ENCODE data around the gene HSPA9.

HSPA9 gene

GRCh38 chr5:138610415-138610917 lies 35.3 kb upstream of the HSPA9 start:
- peak overlapping the region; percentile 64 for H2AFZ ChIP-seq (ENCODE audit: insufficient read depth, low read length, poor library complexity)
- no peak overlapping the region for H3K4me3 ChIP-seq (ENCODE audit: low read depth, low read length)
- peak overlapping the region; percentile 79 for H4K91ac ChIP-seq (ENCODE audit: low read depth, low read length)
- peak overlapping the region; percentile 40 for H2AK5ac ChIP-seq (ENCODE audit: low read length)
- H3K9me3 ChIP-seq (ENCODE audit: insufficient read depth, low read depth, low read length): no peaks in the 10 kb centered on the region
- H3K79me1 ChIP-seq (ENCODE audit: low read length): peaks cover 14% of the 10 kb centered on the region
- H3K27ac ChIP-seq (ENCODE audit: low read depth, low read length): no peak overlapping the region
- no peaks in the 10 kb centered on the region for H3K27me3 ChIP-seq (ENCODE audit: insufficient read depth, low read length)
- H3K4me1 ChIP-seq (ENCODE audit: control insufficient read depth in 1 of 2, insufficient read depth in 2 of 2, low read length in 2 of 2): peaks cover 18 to 21% of the 10 kb centered on the region in 2 experiments
- peak overlapping the region; percentile 2 for H3K4ac ChIP-seq (ENCODE audit: low read depth, low read length)
- no peaks in the 10 kb centered on the region for H3K36me3 ChIP-seq (ENCODE audit: control insufficient read depth in 1 of 2, insufficient read depth in 2 of 2, low read length in 2 of 2)
- H3K23ac ChIP-seq (ENCODE audit: low read length): no peak overlapping the region
- H3K4me2 ChIP-seq (ENCODE audit: low read length): peak overlapping the region; percentile 69
- H2BK12ac ChIP-seq (ENCODE audit: low read length): peak overlapping the region; percentile 90
- no peak overlapping the region for H3K9ac ChIP-seq (ENCODE audit: low read length)
- DNase-seq: peak in 1 of 2 donors; percentile 6
- H3K79me2 ChIP-seq (ENCODE audit: control insufficient read depth, insufficient read depth, low read length, poor library complexity): peaks cover 2% of the 10 kb centered on the region
- peak overlapping the region; percentile 65 for H4K12ac ChIP-seq (ENCODE audit: low read depth, low read length)
- no CpG with 5 or more reads among the region's 10 CpGs for WGBS (ENCODE audit: extremely low coverage, insufficient coverage, insufficient read length)
- H3K18ac ChIP-seq (ENCODE audit: low read length): peak overlapping the region; percentile 20
- no peak overlapping the region for H2BK5ac ChIP-seq (ENCODE audit: low read depth, low read length, poor library complexity)
- H4K8ac ChIP-seq (ENCODE audit: low read depth, low read length): peak overlapping the region; percentile 70
- H2BK120ac ChIP-seq (ENCODE audit: insufficient read depth, low read length, poor library complexity): peak overlapping the region; percentile 58
- H3K14ac ChIP-seq (ENCODE audit: low read length): peak overlapping the region; percentile 44

- Histone ChIP-seq H3K4ac (ENCODE audit: low read depth, low read length) (no peak overlapping the region), H2AFZ (ENCODE audit: insufficient read depth, low read length, poor library complexity) (no peak overlapping the region), H3K9ac (ENCODE audit: low read length) (no peak overlapping the region), H3K4me1 (ENCODE audit: control insufficient read depth in 1 of 2, insufficient read depth in 2 of 2, low read length in 2 of 2) (peaks cover 18 to 19% of the 10 kb centered on the region in 2 experiments), H3K27ac (ENCODE audit: low read depth, low read length) (no peak overlapping the region), H4K12ac (ENCODE audit: low read depth, low read length) (no peak overlapping the region), H2AK5ac (ENCODE audit: low read length) (no peak overlapping the region), H3K79me2 (ENCODE audit: control insufficient read depth, insufficient read depth, low read length, poor library complexity) (peaks cover 2% of the 10 kb centered on the region), H2BK5ac (ENCODE audit: low read depth, low read length, poor library complexity) (no peak overlapping the region), H3K4me3 (ENCODE audit: low read depth, low read length) (no peak overlapping the region), H2BK120ac (ENCODE audit: insufficient read depth, low read length, poor library complexity) (no peak overlapping the region), H3K27me3 (ENCODE audit: insufficient read depth, low read length) (no peaks in the 10 kb centered on the region), H4K91ac (ENCODE audit: low read depth, low read length) (no peak overlapping the region), H3K4me2 (ENCODE audit: low read length) (no peak overlapping the region), H3K36me3 (ENCODE audit: control insufficient read depth in 1 of 2, insufficient read depth in 2 of 2, low read length in 2 of 2) (no peaks in the 10 kb centered on the region), H3K9me3 (ENCODE audit: insufficient read depth, low read depth, low read length) (no peaks in the 10 kb centered on the region), H3K79me1 (ENCODE audit: low read length) (peaks cover 14% of the 10 kb centered on the region), H2BK12ac (ENCODE audit: low read length) (no peak overlapping the region), H3K23ac (ENCODE audit: low read length) (no peak overlapping the region), H4K8ac (ENCODE audit: low read depth, low read length) (no peak overlapping the region), H3K18ac (ENCODE audit: low read length) (no peak overlapping the region), H3K14ac (ENCODE audit: low read length) (no peak overlapping the region)
- DNase-seq: no peak
- no CpG with 5 or more reads among the region's 6 CpGs for WGBS (ENCODE audit: extremely low coverage, insufficient coverage, insufficient read length)
Measured at GRCh38 chr5:138606378-138607064, 31.3 kb upstream of the HSPA9 start.

- Histone ChIP-seq H3K14ac (ENCODE audit: low read length) (no peak overlapping the region), H2AFZ (ENCODE audit: insufficient read depth, low read length, poor library complexity) (no peak overlapping the region), H3K9ac (ENCODE audit: low read length) (no peak overlapping the region), H3K9me3 (ENCODE audit: insufficient read depth, low read depth, low read length) (no peaks in the 10 kb centered on the region), H2BK120ac (ENCODE audit: insufficient read depth, low read length, poor library complexity) (no peak overlapping the region), H3K79me2 (ENCODE audit: control insufficient read depth, insufficient read depth, low read length, poor library complexity) (peaks cover 2% of the 10 kb centered on the region), H4K8ac (ENCODE audit: low read depth, low read length) (no peak overlapping the region), H3K4ac (ENCODE audit: low read depth, low read length) (no peak overlapping the region), H3K18ac (ENCODE audit: low read length) (no peak overlapping the region), H4K12ac (ENCODE audit: low read depth, low read length) (no peak overlapping the region), H2BK12ac (ENCODE audit: low read length) (no peak overlapping the region), H2BK5ac (ENCODE audit: low read depth, low read length, poor library complexity) (no peak overlapping the region), H3K23ac (ENCODE audit: low read length) (no peak overlapping the region), H3K4me2 (ENCODE audit: low read length) (no peak overlapping the region), H4K91ac (ENCODE audit: low read depth, low read length) (no peak overlapping the region), H3K79me1 (ENCODE audit: low read length) (peaks cover 8% of the 10 kb centered on the region), H3K36me3 (ENCODE audit: control insufficient read depth in 1 of 2, insufficient read depth in 2 of 2, low read length in 2 of 2) (no peaks in the 10 kb centered on the region), H3K27me3 (ENCODE audit: insufficient read depth, low read length) (no peaks in the 10 kb centered on the region), H3K27ac (ENCODE audit: low read depth, low read length) (no peak overlapping the region), H3K4me1 (ENCODE audit: control insufficient read depth in 1 of 2, insufficient read depth in 2 of 2, low read length in 2 of 2) (peaks cover 8 to 10% of the 10 kb centered on the region in 2 experiments), H2AK5ac (ENCODE audit: low read length) (no peak overlapping the region), H3K4me3 (ENCODE audit: low read depth, low read length) (no peak overlapping the region)
- WGBS (ENCODE audit: extremely low coverage, insufficient coverage, insufficient read length): no CpG with 5 or more reads among the region's 2 CpGs
- DNase-seq: no peak
Measured at GRCh38 chr5:138605254-138605972, 30.2 kb upstream of the HSPA9 start.

GRCh38 chr5:138604176-138604785 lies 29.1 kb upstream of the HSPA9 start:
- H3K23ac ChIP-seq (ENCODE audit: low read length): no peak overlapping the region
- H4K91ac ChIP-seq (ENCODE audit: low read depth, low read length): peak overlapping the region; percentile 28
- H2BK5ac ChIP-seq (ENCODE audit: low read depth, low read length, poor library complexity): no peak overlapping the region
- H3K4me2 ChIP-seq (ENCODE audit: low read length): no peak overlapping the region
- H3K9me3 ChIP-seq (ENCODE audit: insufficient read depth, low read depth, low read length): no peaks in the 10 kb centered on the region
- no peak overlapping the region for H3K27ac ChIP-seq (ENCODE audit: low read depth, low read length)
- no peaks in the 10 kb centered on the region for H3K36me3 ChIP-seq (ENCODE audit: control insufficient read depth in 1 of 2, insufficient read depth in 2 of 2, low read length in 2 of 2)
- H4K8ac ChIP-seq (ENCODE audit: low read depth, low read length): no peak overlapping the region
- H3K79me1 ChIP-seq (ENCODE audit: low read length): peaks cover 2% of the 10 kb centered on the region
- no peaks in the 10 kb centered on the region for H3K79me2 ChIP-seq (ENCODE audit: control insufficient read depth, insufficient read depth, low read length, poor library complexity)
- H3K27me3 ChIP-seq (ENCODE audit: insufficient read depth, low read length): no peaks in the 10 kb centered on the region
- H3K4me3 ChIP-seq (ENCODE audit: low read depth, low read length): no peak overlapping the region
- H3K4me1 ChIP-seq (ENCODE audit: control insufficient read depth in 1 of 2, insufficient read depth in 2 of 2, low read length in 2 of 2): peaks cover 2% of the 10 kb centered on the region in 2 experiments
- H2BK120ac ChIP-seq (ENCODE audit: insufficient read depth, low read length, poor library complexity): no peak overlapping the region
- H2AFZ ChIP-seq (ENCODE audit: insufficient read depth, low read length, poor library complexity): no peak overlapping the region
- H3K9ac ChIP-seq (ENCODE audit: low read length): no peak overlapping the region
- no peak for DNase-seq
- no peak overlapping the region for H2BK12ac ChIP-seq (ENCODE audit: low read length)
- no CpG with 5 or more reads among the region's 10 CpGs for WGBS (ENCODE audit: extremely low coverage, insufficient coverage, insufficient read length)
- H3K4ac ChIP-seq (ENCODE audit: low read depth, low read length): no peak overlapping the region
- H3K14ac ChIP-seq (ENCODE audit: low read length): no peak overlapping the region
- no peak overlapping the region for H3K18ac ChIP-seq (ENCODE audit: low read length)
- no peak overlapping the region for H4K12ac ChIP-seq (ENCODE audit: low read depth, low read length)
- peak overlapping the region; percentile 24 for H2AK5ac ChIP-seq (ENCODE audit: low read length)

Measured in trophoblast cell (in vitro differentiated cells and primary cell).